HepG2 (cell line): ENCODE data around the gene ABCC2. TPM values are rescaled to one million over a fixed set of nuclear protein-coding genes. Genes with fewer than 3 reads are reported as not detected.

Experiments used
- ATAC-seq: fragments of 200-7000 bp; cut with Tn5 transposase; 3 replicates; pipeline ENCODE4 v1.9.1; 2020; ENCODE audit warnings: mild to moderate bottlenecking, moderate library complexity
- BruUV-seq: library from RNA; stranded (reverse); fragments of 400-500 nt; replicated peaks from 2 replicates; lab custom pipeline; 2021; lab: Mats Ljungman, UMichigan
- CTCF ChIA-PET: fragments of 300-600 bp; formaldehyde crosslinking; extraction: SDS; loops from one replicate; lab custom pipeline; 2021; ENCODE audit warnings: low total read pairs, inconsistent platforms, low intra/inter-chr PET ratio; lab: Yijun Ruan, JAX
- POLR2A ChIA-PET: fragments of 350-600 bp; sonication (Branson Sonifier 250); formaldehyde crosslinking; loops from one replicate; lab custom pipeline; 2020; ENCODE audit warnings: antibody characterized with exemption, inconsistent platforms; lab: Yijun Ruan, JAX
- DNase-seq: peaks from one replicate; pipeline ENCODE4 v3.0.0-alpha.2; 2015; ENCODE audit warnings: low spot score
- FAIRE-seq: peaks from 3 replicates; lab custom pipeline; 2011; peaks lifted over from hg19 to GRCh38; lab: Jason Lieb, UNC
- H2AFZ ChIP-seq: one replicate; pipeline ENCODE4 v1.6.1; 2011; ENCODE audit warnings: low read length, inconsistent platforms
- H3K27ac ChIP-seq: fragments of 300-600 bp; 3 replicates; pipeline ENCODE4 v1.8.0; 2011; ENCODE audit warnings: mixed run types, mild to moderate bottlenecking, mixed read lengths, low read length, inconsistent platforms; ENCODE audit not compliant: insufficient read depth; ENCODE audit errors: extremely low read length
- H3K27me3 ChIP-seq, 2 experiments: fragments of 200-600 bp in 1 of 2; 2 replicates in 1 of 2; 3 replicates in 1 of 2; pipeline versions ENCODE4 v1.6.0 to v1.8.0; 2011; ENCODE audit warnings: low read length in 2 of 2, mild to moderate bottlenecking in 2 of 2, moderate library complexity in 2 of 2, inconsistent platforms in 1 of 2; ENCODE audit not compliant: insufficient read depth in 2 of 2, control insufficient read depth in 1 of 2
- H3K36me3 ChIP-seq, 2 experiments: fragments of 200-600 bp in 1 of 2; replicated peaks in 1 of 2; 2 replicates in 1 of 2; 3 replicates in 1 of 2; pipeline versions ENCODE4 v1.5.1 to v1.8.0; 2011; ENCODE audit warnings: low read length in 2 of 2, inconsistent platforms in 1 of 2; ENCODE audit not compliant: insufficient read depth in 2 of 2, control insufficient read depth in 1 of 2
- H3K4me1 ChIP-seq: 2 replicates; pipeline ENCODE4 v1.5.1; 2012; ENCODE audit warnings: low read length, inconsistent platforms; ENCODE audit not compliant: insufficient read depth
- H3K4me2 ChIP-seq: 2 replicates; pipeline ENCODE4 v1.6.0; 2011; ENCODE audit warnings: low read depth, low read length, inconsistent platforms
- H3K4me3 ChIP-seq, 3 experiments: fragments of 200-600 bp in 1 of 3; sonication (generic), shearing (Covaris generic) in 1 of 3; replicated peaks in 1 of 3; 2 replicates each; pipeline ENCODE4 v1.5.1; 2011 to 2016; ENCODE audit warnings: low read length in 3 of 3, inconsistent platforms in 2 of 3, low read depth in 2 of 3, mild to moderate bottlenecking in 2 of 3, control low read depth in 1 of 3, mixed read lengths in 1 of 3; ENCODE audit not compliant: insufficient read depth in 1 of 3
- H3K79me2 ChIP-seq: one replicate; pipeline ENCODE4 v1.6.1; 2011; ENCODE audit warnings: low read length, inconsistent platforms; ENCODE audit not compliant: insufficient read depth
- H3K9ac ChIP-seq: 2 replicates; pipeline ENCODE4 v1.6.0; 2011; ENCODE audit warnings: mild to moderate bottlenecking, low read depth, low read length, inconsistent platforms; ENCODE audit not compliant: insufficient read depth
- H3K9me3 ChIP-seq: 2 replicates; pipeline ENCODE4 v1.5.1; 2012; ENCODE audit warnings: mild to moderate bottlenecking, low read length
- H4K20me1 ChIP-seq: 2 replicates; pipeline ENCODE4 v1.6.0; 2011; ENCODE audit warnings: inconsistent platforms, mild to moderate bottlenecking, low read length, moderate library complexity; ENCODE audit not compliant: insufficient read depth
- EEA1 ChIP-seq: sonication (generic); formaldehyde crosslinking; IDR thresholded peaks from 2 replicates; pipeline ENCODE4 v1.5.1; 2020; ENCODE audit warnings: mild to moderate bottlenecking, missing genetic modification reagents, borderline replicate concordance
- GFI1 ChIP-seq: sonication (generic); formaldehyde crosslinking; IDR thresholded peaks from 2 replicates; pipeline ENCODE4 v1.5.0; 2020; ENCODE audit warnings: missing genetic modification reagents, mild to moderate bottlenecking, borderline replicate concordance
- MIXL1 ChIP-seq: IDR thresholded peaks from 2 replicates; pipeline ENCODE4 v1.6.1; 2016
- YEATS4 ChIP-seq: sonication (generic); formaldehyde crosslinking; IDR thresholded peaks from 2 replicates; pipeline ENCODE4 v1.4.0; 2020; ENCODE audit warnings: missing genetic modification reagents, borderline replicate concordance
- ZBTB38 ChIP-seq: sonication (generic); formaldehyde crosslinking; IDR thresholded peaks from 2 replicates; pipeline ENCODE4 v1.5.1; 2020; ENCODE audit warnings: mild to moderate bottlenecking, missing genetic modification reagents
- ZNF101 ChIP-seq: sonication (generic); formaldehyde crosslinking; IDR thresholded peaks from 2 replicates; pipeline ENCODE4 v1.4.0; 2020; ENCODE audit warnings: mild to moderate bottlenecking, low read depth, missing genetic modification reagents, borderline replicate concordance
- ZSCAN21 ChIP-seq: sonication (generic); formaldehyde crosslinking; IDR thresholded peaks from 2 replicates; pipeline ENCODE4 v1.8.0; 2022; ENCODE audit warnings: mild to moderate bottlenecking, missing genetic modification reagents, moderate library complexity, borderline replicate concordance
- WGBS: methylation state at CpG from one replicate; pipeline ENCODE4 v1.1.6; 2017; ENCODE audit warnings: low lambda C conversion rate; 5-methylcytosine and 5-hydroxymethylcytosine counted together
- in situ Hi-C: cut with HindIII; loops from 2 replicates; pipeline ENCODE4 v1.10.0; 2017; ENCODE audit warnings: low pct_unique_long_range_greater_than_20kb; ENCODE audit not compliant: extremely low pct_ligation_motif_present
- intact Hi-C: fragments of 100-400 bp; cut with micrococcal nuclease; formaldehyde crosslinking; loops from one replicate; pipeline ENCODE4 v1.10.0; 2022; ENCODE audit not compliant: unreplicated experiment
- polyA plus RNA-seq, 8 experiments: library from polyadenylated mRNA; depleted of rRNA in 3 of 8; stranded (reverse) in 7 of 8; unstranded in 1 of 8; fragments of >200 nt; fragmentation: Illumina TruSeq in 4 of 8; extraction: Trizol in 4 of 8; gene quantifications; 2 replicates each; pipeline versions ENCODE4 v1.2.1 to v1.2.3, GENCODE V29; 2011 to 2016; ENCODE audit warnings: low read depth in 4 of 8, missing spikeins in 1 of 8, mixed read lengths in 1 of 8; ENCODE audit not compliant: insufficient read depth in 1 of 8
- total RNA-seq, 5 experiments: library from RNA; depleted of rRNA; stranded (reverse); fragments of >200 nt; fragmentation: Illumina TruSeq; extraction: Trizol; gene quantifications; 2 replicates each; pipeline ENCODE4 v1.2.3, GENCODE V29; 2016; ENCODE audit warnings: low read depth in 1 of 5
- TF ChIP-seq, protein P1 (sequence below), 2 experiments: sonication (generic) in 1 of 2; formaldehyde crosslinking in 1 of 2; IDR thresholded peaks; 2 replicates each; pipeline versions ENCODE4 v1.4.0 to v1.6.1; 2016 to 2020; ENCODE audit warnings: borderline replicate concordance in 1 of 2, low read depth in 1 of 2, mild to moderate bottlenecking in 1 of 2, missing genetic modification reagents in 1 of 2
- TF ChIP-seq, protein P2 (sequence below): sonication (generic); formaldehyde crosslinking; IDR thresholded peaks from 2 replicates; pipeline ENCODE4 v1.4.0; 2020; ENCODE audit warnings: missing genetic modification reagents
- TF ChIP-seq, protein P3 (sequence below): sonication (generic); formaldehyde crosslinking; IDR thresholded peaks from 2 replicates; pipeline ENCODE4; 2020; ENCODE audit warnings: missing genetic modification reagents, mild to moderate bottlenecking, borderline replicate concordance

The ABCC2 gene
- total and polyA plus RNA-seq, 2 of the 13 experiments (the other 11 are each of a cell fraction or from before 2014, with no cell fraction given): 181 to 497 TPM

DNA sequence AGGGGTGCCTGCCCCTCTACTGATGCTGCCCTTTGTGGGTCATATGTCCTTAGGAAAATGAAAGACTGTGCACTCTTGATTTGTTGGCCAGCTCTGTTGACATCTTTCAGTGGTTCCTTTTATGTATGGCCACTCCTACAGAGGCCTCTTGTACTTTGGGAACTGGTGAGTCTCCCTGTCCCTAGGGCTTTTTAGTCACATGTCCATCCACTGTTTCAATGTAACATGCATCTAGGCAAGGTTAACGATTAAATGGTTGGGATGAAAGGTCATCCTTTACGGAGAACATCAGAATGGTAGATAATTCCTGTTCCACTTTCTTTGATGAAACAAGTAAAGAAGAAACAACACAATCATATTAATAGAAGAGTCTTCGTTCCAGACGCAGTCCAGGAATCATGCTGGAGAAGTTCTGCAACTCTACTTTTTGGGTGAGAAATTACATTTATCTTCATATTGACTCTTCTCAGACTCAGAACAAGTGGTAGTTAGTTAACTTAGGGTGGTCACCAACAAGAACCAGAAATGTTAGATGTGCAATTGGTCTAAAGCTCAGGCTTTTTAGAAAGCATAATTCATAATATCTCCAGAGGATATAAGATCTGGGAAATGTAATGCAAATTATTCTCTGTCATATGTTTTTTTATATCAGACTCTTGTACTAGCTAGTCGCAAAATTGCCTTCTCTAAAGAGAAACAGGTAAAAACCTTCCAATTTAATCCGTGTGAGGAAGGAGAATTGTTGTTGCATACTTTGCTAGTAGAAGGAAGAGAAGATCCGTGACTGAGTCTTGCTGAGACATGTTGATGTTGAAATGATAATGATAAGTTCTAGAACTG, at the start of gene ABCC2 (continued):
- TF ChIP-seq, protein P1, sequence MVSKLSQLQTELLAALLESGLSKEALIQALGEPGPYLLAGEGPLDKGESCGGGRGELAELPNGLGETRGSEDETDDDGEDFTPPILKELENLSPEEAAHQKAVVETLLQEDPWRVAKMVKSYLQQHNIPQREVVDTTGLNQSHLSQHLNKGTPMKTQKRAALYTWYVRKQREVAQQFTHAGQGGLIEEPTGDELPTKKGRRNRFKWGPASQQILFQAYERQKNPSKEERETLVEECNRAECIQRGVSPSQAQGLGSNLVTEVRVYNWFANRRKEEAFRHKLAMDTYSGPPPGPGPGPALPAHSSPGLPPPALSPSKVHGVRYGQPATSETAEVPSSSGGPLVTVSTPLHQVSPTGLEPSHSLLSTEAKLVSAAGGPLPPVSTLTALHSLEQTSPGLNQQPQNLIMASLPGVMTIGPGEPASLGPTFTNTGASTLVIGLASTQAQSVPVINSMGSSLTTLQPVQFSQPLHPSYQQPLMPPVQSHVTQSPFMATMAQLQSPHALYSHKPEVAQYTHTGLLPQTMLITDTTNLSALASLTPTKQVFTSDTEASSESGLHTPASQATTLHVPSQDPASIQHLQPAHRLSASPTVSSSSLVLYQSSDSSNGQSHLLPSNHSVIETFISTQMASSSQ (IDR thresholded peaks at IDR 0.05; ENCODE audit: low read depth): peak; percentile 91
- TF ChIP-seq, protein P1 (CRISPR knock-in tag; IDR thresholded peaks at IDR 0.05; ENCODE audit: borderline replicate concordance): peak; percentile 85; the same call in 1 of the 2 replicates
- TF ChIP-seq MIXL1 (CRISPR knock-in tag) (peak; percentile 94), YEATS4 (CRISPR knock-in tag) (peak; percentile 38; the same call in 1 of the 2 replicates), GFI1 (CRISPR knock-in tag) (no peak)

DNA sequence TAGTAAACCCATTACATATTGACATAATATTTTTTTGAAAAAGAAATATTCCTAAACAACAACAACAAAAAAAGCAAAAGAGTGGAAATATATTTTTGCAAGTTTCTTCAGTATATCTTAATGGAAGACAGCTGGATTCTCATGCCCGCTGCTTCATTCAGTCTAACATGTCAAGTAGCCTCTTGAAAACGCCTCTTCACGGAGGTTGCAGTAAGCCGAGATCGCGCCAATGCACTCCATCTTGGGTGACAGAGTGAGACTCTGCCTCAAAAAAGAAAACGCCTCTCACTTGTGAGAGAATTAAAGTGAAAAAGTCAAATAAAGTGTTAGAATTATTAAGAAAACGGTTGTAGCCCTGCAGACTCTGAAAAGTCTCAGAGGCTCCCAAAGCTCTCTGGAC, 49.1 kb upstream of the ABCC2 start:
- TF ChIP-seq EEA1 (CRISPR knock-in tag): no peak
- no peak for TF ChIP-seq ZNF101 (CRISPR knock-in tag)
- TF ChIP-seq, protein P2, sequence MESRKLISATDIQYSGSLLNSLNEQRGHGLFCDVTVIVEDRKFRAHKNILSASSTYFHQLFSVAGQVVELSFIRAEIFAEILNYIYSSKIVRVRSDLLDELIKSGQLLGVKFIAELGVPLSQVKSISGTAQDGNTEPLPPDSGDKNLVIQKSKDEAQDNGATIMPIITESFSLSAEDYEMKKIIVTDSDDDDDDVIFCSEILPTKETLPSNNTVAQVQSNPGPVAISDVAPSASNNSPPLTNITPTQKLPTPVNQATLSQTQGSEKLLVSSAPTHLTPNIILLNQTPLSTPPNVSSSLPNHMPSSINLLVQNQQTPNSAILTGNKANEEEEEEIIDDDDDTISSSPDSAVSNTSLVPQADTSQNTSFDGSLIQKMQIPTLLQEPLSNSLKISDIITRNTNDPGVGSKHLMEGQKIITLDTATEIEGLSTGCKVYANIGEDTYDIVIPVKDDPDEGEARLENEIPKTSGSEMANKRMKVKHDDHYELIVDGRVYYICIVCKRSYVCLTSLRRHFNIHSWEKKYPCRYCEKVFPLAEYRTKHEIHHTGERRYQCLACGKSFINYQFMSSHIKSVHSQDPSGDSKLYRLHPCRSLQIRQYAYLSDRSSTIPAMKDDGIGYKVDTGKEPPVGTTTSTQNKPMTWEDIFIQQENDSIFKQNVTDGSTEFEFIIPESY (CRISPR knock-in tag): peak; percentile 55; the same call in 1 of the 2 replicates
- TF ChIP-seq ZSCAN21 (CRISPR knock-in tag): no peak
- TF ChIP-seq, protein P3, sequence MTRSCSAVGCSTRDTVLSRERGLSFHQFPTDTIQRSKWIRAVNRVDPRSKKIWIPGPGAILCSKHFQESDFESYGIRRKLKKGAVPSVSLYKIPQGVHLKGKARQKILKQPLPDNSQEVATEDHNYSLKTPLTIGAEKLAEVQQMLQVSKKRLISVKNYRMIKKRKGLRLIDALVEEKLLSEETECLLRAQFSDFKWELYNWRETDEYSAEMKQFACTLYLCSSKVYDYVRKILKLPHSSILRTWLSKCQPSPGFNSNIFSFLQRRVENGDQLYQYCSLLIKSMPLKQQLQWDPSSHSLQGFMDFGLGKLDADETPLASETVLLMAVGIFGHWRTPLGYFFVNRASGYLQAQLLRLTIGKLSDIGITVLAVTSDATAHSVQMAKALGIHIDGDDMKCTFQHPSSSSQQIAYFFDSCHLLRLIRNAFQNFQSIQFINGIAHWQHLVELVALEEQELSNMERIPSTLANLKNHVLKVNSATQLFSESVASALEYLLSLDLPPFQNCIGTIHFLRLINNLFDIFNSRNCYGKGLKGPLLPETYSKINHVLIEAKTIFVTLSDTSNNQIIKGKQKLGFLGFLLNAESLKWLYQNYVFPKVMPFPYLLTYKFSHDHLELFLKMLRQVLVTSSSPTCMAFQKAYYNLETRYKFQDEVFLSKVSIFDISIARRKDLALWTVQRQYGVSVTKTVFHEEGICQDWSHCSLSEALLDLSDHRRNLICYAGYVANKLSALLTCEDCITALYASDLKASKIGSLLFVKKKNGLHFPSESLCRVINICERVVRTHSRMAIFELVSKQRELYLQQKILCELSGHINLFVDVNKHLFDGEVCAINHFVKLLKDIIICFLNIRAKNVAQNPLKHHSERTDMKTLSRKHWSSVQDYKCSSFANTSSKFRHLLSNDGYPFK: no peak
- 0 out of 2 replicates have a peak, but pooled peaks have one; percentile 31 for TF ChIP-seq ZBTB38 (CRISPR knock-in tag)
- Histone ChIP-seq H3K4me1 (peaks cover 30% of the 10 kb centered on the region), H3K9ac (peak overlapping the region; percentile 46; the same call in 1 of the 2 replicates), H3K4me3 (peak overlapping the region in 2 of 3 experiments; percentile 43 to 80; a peak in 2 of 6 replicates), H3K79me2 (peaks cover 25% of the 10 kb centered on the region), H3K27ac (peak overlapping the region; percentile 32), H3K4me2 (peak overlapping the region; percentile 82), H3K36me3 (peaks cover 3 to 11% of the 10 kb centered on the region in 2 experiments; a peak in 3 of 5 replicates), H3K27me3 (no peaks in the 10 kb centered on the region; a peak in 1 of 5 replicates), H3K9me3 (no peaks in the 10 kb centered on the region), H2AFZ (no peak overlapping the region), H4K20me1 (0 out of 2 replicates have a peak, but pooled peaks cover 4% of the 10 kb centered on the region)
- POLR2A ChIA-PET: interaction anchor here (0.9 to 3.7 kb wide), 8 partner anchors 16 to 85 kb away, joined by 3 to 73 read pairs (median 20); partner anchors contain the start of gene ABCC2
- DNase-seq: no peak
- WGBS: 81% methylated on average over 8 of the region's 8 CpGs
- CTCF ChIA-PET: no interaction called here
- intact Hi-C loops: loop anchor here (2.0 kb wide), 1 partner anchor 21 kb away; no protein-coding TSS in a partner anchor
- FAIRE-seq: no peak
- in situ Hi-C loops: loop anchor here (5.0 kb wide), 1 partner anchor 49 kb away; the partner anchor contains the start of gene ABCC2
- ATAC-seq: no peak
- no TSS peak for BruUV-seq
